Loucy (cell line): Measurements from ENCODE around the gene PFKFB4.

Experiments
- CTCF ChIP-seq: fragments of 200-600 bp; sonication (generic); conservative IDR thresholded peaks from 2 replicates; pipeline ENCODE4 v1.5.1; 2014; ENCODE audit warnings: mild to moderate bottlenecking, antibody characterized with exemption, low read length
- EZH2phosphoT487 ChIP-seq: fragments of 200-600 bp; IDR thresholded peaks from 2 replicates; pipeline ENCODE4 v1.6.1; 2018; ENCODE audit warnings: antibody characterized with exemption, mild to moderate bottlenecking, moderate library complexity, borderline replicate concordance

GRCh38 chr3:48528754-48529153 lies 27.8 kb downstream of the PFKFB4 start:
- TF ChIP-seq CTCF (no peak), EZH2phosphoT487 (no peak)
